Gastrocnemius medialis (tissue), 4 donors: Measurements from ENCODE around the gene PTBP1. TPM values are rescaled to one million over a fixed set of nuclear protein-coding genes. Genes with fewer than 3 reads are reported as not detected.

Experiments
- ATAC-seq, 2 donors: fragments of 150-250 bp; one replicate each; pipeline ENCODE4 v1.9.1; 2016
- DNase-seq, 2 donors: peaks; one replicate each; pipeline ENCODE4 v3.0.0-alpha.2; 2019
- H3K27ac ChIP-seq, 4 donors: fragments of 200-600 bp; sonication (generic); 1 replicate in 1 of 4; 2 replicates in 3 of 4; pipeline ENCODE4 v1.5.1; 2016 to 2018; ENCODE audit warnings: mild to moderate bottlenecking in 2 of 4, moderate library complexity in 1 of 4
- H3K27me3 ChIP-seq, 3 donors: fragments of 200-600 bp; sonication (generic) in 2 of 3; 1 replicate in 1 of 3; 2 replicates in 2 of 3; pipeline versions ENCODE4 v1.5.1 to v1.6.0; 2016 to 2019; ENCODE audit warnings: mild to moderate bottlenecking in 1 of 3, moderate library complexity in 1 of 3
- H3K36me3 ChIP-seq, 2 donors: fragments of 200-600 bp; sonication (generic) in 1 of 2; one replicate each; pipeline ENCODE4 v1.5.1; 2017 to 2018
- H3K4me1 ChIP-seq, 2 donors: fragments of 200-600 bp; sonication (generic) in 1 of 2; one replicate each; pipeline ENCODE4 v1.5.1; 2016 to 2017; ENCODE audit warnings: mild to moderate bottlenecking in 2 of 2
- H3K4me3 ChIP-seq, 4 donors: fragments of 200-600 bp; sonication (generic) in 3 of 4; 1 replicate in 1 of 4; 2 replicates in 3 of 4; pipeline ENCODE4 v1.5.1; 2016 to 2019; ENCODE audit warnings: mild to moderate bottlenecking in 2 of 4
- H3K9me3 ChIP-seq, 3 donors: fragments of 200-600 bp; sonication (generic) in 2 of 3; 1 replicate in 1 of 3; 2 replicates in 2 of 3; pipeline ENCODE4 v1.5.1; 2016 to 2019
- CTCF ChIP-seq, 5 experiments: fragments of 450-650 bp in 3 of 5; fragments of 200-600 bp in 2 of 5; sonication (generic) in 2 of 5; IDR thresholded peaks in 4 of 5; conservative IDR thresholded peaks in 1 of 5; 1 replicate in 4 of 5; 2 replicates in 1 of 5; pipeline ENCODE4 v1.5.1; 2016 to 2019; ENCODE audit warnings: antibody characterized with exemption in 5 of 5, mild to moderate bottlenecking in 3 of 5, moderate library complexity in 3 of 5
- POLR2A ChIP-seq, 2 donors: fragments of 450-650 bp; IDR thresholded peaks; one replicate each; pipeline ENCODE4 v1.6.1; 2017; ENCODE audit warnings: antibody characterized with exemption in 2 of 2, mild to moderate bottlenecking in 2 of 2, moderate library complexity in 2 of 2
- in situ Hi-C, 4 donors: fragments of 200-750 bp; cut with MboI; loops; one replicate each; pipeline versions ENCODE4 v1.15.0 to v1.8.0; 2017; ENCODE audit warnings: low sequenced_read_pairs in 4 of 4
- intact Hi-C: fragments of 100-400 bp; cut with DNase I; formaldehyde crosslinking; loops from one replicate; pipeline ENCODE4 v1.15.1; 2023; ENCODE audit warnings: low total_unique reads
- total RNA-seq, 4 donors: library from RNA; depleted of rRNA; stranded (reverse); fragments of >200 nt; gene quantifications; one replicate each; pipeline versions ENCODE4 v1.1.0 to v1.2.3, GENCODE V29; 2016

PTBP1 gene
- total RNA-seq, 4 donors from 2014 or later: 29.8 to 51.7 (median 36.7) TPM

DNA sequence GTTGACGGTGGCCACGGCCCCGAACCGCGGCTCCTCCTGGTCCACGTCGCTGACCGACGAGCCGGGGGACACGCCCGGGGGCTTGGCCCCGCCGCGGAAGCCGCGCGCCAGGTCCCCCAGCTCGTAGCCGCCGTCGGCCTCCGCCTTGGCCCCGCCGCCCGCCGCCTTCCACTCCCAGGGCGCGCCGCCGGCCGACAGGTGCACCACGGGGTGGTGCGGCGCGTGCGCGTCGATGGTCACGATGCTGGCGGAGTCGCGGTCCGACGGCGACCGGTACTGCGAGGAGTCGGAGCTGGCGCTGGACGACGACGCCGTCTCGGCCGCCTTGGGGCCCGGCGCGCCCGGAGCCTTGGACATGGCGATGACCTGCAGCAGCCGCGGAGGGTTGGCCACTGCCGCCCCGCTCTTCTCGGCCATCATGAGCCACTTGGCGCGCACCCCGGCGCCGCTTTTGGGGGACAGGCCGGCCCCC, 15.5 kb downstream of the PTBP1 start:
- in situ Hi-C loops (no loop called here), intact Hi-C loops (no loop called here)
- Histone ChIP-seq H3K9me3 (no peaks in the 10 kb centered on the region), H3K4me1 (no peaks in the 10 kb centered on the region), H3K36me3 (peaks cover 0 to 44% of the 10 kb centered on the region in 2 donors), H3K27ac (no peak overlapping the region), H3K27me3 (no peaks in the 10 kb centered on the region), H3K4me3 (no peak overlapping the region)
- no peak for ATAC-seq
- DNase-seq: no peak
- TF ChIP-seq POLR2A (IDR thresholded peaks at IDR 0.05): no peak
- no peak for TF ChIP-seq CTCF (IDR thresholded peaks at IDR 0.05 in 4 of 5, conservative IDR thresholded peaks at IDR 0.05 in 1 of 5)

DNA sequence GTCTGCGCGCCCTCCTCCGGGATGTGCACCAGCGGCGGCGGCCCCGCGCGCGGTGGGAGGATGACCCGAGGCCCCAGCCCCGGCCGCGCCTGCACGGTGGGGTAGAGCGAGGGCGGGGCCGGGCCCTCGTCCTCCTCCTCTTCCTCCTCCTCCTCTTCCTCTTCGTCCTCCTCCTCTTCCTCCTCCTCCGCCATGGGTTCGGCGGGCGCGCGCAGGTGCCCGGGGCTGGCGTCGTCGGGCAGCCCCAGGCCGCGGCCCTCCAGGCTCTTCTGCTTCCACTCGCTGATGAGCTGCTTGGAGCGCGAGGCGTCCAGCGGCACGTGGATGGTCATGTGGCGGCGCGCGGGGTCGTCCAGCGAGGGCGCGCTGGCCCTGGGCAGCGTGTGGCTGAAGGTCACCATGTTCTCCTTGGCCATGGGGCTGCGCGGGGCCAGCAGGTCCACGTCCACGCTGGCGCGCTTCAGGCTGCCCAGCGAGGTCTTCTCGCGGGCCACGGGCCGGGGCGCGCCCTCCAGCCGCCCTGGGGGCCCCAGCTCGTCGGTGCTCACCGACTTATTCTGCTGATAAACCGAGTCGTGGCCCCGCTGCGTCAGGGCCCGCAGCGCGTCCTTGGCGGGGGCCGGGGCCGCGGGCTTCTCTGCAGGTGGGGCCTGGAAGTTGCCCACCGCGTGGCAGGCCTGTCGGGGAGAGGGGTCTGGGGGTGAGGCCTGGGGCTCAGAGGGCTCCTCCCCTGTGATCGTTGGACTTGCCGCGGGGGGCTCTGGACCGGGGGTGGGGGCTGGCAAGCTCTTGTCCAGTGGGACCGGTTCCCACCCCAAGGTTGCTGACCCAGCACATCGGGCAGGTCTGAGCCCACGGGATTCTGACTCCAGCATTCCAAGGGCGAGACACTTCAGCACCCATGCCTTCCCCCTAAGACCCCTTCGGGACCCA, 16.2 kb downstream of the PTBP1 start:
- Histone ChIP-seq H3K27me3 (no peaks in the 10 kb centered on the region), H3K4me3 (no peak overlapping the region), H3K27ac (no peak overlapping the region), H3K9me3 (no peaks in the 10 kb centered on the region), H3K36me3 (peaks cover 0 to 36% of the 10 kb centered on the region in 2 donors), H3K4me1 (no peaks in the 10 kb centered on the region)
- ATAC-seq: no peak
- TF ChIP-seq CTCF (IDR thresholded peaks at IDR 0.05 in 4 of 5, conservative IDR thresholded peaks at IDR 0.05 in 1 of 5) (no peak), POLR2A (IDR thresholded peaks at IDR 0.05) (no peak)
- in situ Hi-C loops (no loop called here), intact Hi-C loops (no loop called here)
- DNase-seq: no peak

GRCh38 chr19:814152-815078, 17.2 kb downstream of the PTBP1 start:
- no peak overlapping the region for H3K27ac ChIP-seq
- intact Hi-C loops: no loop called here
- DNase-seq (no peak), ATAC-seq (peak in 1 of 2 donors; percentile 32)
- H3K27me3 ChIP-seq: no peaks in the 10 kb centered on the region
- H3K4me1 ChIP-seq: no peaks in the 10 kb centered on the region
- in situ Hi-C loops: no loop called here
- H3K9me3 ChIP-seq: no peaks in the 10 kb centered on the region
- TF ChIP-seq CTCF (IDR thresholded peaks at IDR 0.05 in 4 of 5, conservative IDR thresholded peaks at IDR 0.05 in 1 of 5): no peak
- TF ChIP-seq POLR2A (IDR thresholded peaks at IDR 0.05): no peak
- no peak overlapping the region for H3K4me3 ChIP-seq
- H3K36me3 ChIP-seq: peaks cover 0 to 27% of the 10 kb centered on the region in 2 donors

DNA sequence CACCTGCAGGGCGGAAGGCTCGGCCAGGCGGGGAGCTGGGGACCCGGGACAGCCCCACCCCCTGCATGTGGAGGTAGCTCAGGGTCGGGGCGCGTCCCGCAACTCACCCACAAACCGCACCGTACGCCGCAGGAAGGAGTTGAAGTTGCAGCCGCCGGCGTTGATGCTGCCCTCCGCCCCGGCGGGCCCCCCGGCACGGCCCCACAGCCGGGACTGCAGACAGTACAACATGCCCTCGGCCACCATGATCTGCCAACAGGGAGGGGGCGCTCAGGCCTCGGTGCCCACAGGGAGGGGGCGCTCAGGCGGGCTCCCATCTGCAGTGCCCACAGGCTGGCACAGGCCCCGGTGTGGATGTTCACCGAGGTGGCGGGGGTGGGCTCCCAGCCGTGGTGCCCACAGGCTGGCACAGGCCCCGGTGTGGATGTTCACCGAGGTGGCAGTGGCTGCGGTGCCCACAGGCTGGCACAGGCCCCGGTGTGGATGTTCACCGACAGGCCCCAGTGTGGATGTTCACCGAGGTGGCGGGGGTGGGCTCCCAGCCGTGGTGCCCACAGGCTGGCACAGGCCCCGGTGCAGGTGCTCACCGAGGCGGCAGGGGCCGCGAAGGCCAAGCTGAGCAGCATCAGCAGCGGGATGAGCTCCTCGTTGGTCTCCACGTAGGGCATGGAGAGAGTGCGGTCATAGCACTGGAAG, 18.0 kb downstream of the PTBP1 start:
- peaks cover 0 to 19% of the 10 kb centered on the region in 2 donors for H3K36me3 ChIP-seq
- in situ Hi-C loops: no loop called here

More for the DNA sequence above, 18.0 kb downstream of the PTBP1 start:
- Histone ChIP-seq H3K9me3 (no peaks in the 10 kb centered on the region), H3K27me3 (no peaks in the 10 kb centered on the region), H3K27ac (no peak overlapping the region), H3K4me1 (no peaks in the 10 kb centered on the region), H3K4me3 (no peak overlapping the region)
- intact Hi-C loops: no loop called here
- TF ChIP-seq POLR2A (IDR thresholded peaks at IDR 0.05) (no peak), CTCF (IDR thresholded peaks at IDR 0.05 in 4 of 5, conservative IDR thresholded peaks at IDR 0.05 in 1 of 5) (no peak)
- no peak for DNase-seq
- no peak for ATAC-seq
